Right cardiac atrium (tissue), 5 donors: ENCODE results near the gene CHDH. TPM values are rescaled to one million over a fixed set of nuclear protein-coding genes. Genes with fewer than 3 reads are reported as not detected.

Source experiments
- ATAC-seq, 2 donors: fragments of 200-7000 bp; cut with Tn5 transposase; one replicate each; pipeline versions ENCODE4 v1.8.0 to v1.9.1; 2020; ENCODE audit warnings: moderate library complexity in 2 of 2, mild to moderate bottlenecking in 1 of 2
- DNase-seq, 3 donors: peaks; one replicate each; pipeline ENCODE4 v3.0.0-alpha.2; 2020
- H3K27ac ChIP-seq: one replicate; pipeline ENCODE4 v1.5.1; 2013; ENCODE audit warnings: mild to moderate bottlenecking, low read length, control low read depth, moderate library complexity
- H3K27me3 ChIP-seq: one replicate; pipeline ENCODE4 v1.6.1; 2013; ENCODE audit not compliant: control insufficient read depth, insufficient read depth
- H3K4me1 ChIP-seq: one replicate; pipeline ENCODE4 v1.6.1; 2013; ENCODE audit warnings: low read length; ENCODE audit not compliant: control insufficient read depth, insufficient read depth
- H3K4me3 ChIP-seq: one replicate; pipeline ENCODE4 v1.5.1; 2013; ENCODE audit warnings: low read length, control low read depth
- H3K9me3 ChIP-seq: one replicate; pipeline ENCODE4 v1.6.1; 2013; ENCODE audit warnings: low read length; ENCODE audit not compliant: control insufficient read depth
- WGBS: extraction: QIAGEN DNeasy Blood & Tissue Kit; methylation state at CpG from one replicate; pipeline ENCODE4 v1.1.7; 2013; 5-methylcytosine and 5-hydroxymethylcytosine counted together
- intact Hi-C, 4 donors: fragments of 100-400 bp; cut with DNase I; formaldehyde crosslinking; loops; one replicate each; pipeline versions ENCODE4 v1.11.0 to v1.14.0; 2022 to 2023
- polyA plus RNA-seq: library from polyadenylated mRNA; stranded (reverse); fragments of 200-250 nt; gene quantifications from one replicate; pipeline ENCODE4 v1.2.3, GENCODE V29; 2013
- total RNA-seq, 4 donors: library from RNA; stranded (reverse); fragmentation: NEBNext Ultra II Directional; extraction: Animal tissue kit (Norgen Biotek cat#: 25700); gene quantifications; one replicate each; pipeline ENCODE4 v1.2.1, GENCODE V29; 2021
- donor health status: healthy with polysubstance abuse.
- donor health status: DM: no; HTN: yes; CAD: no.
- donor health status: DM: no; HTN: no; CAD: no.
- donor health status: DM: no; HTN: yes; CAD: no; lungs with severe emphysema.
- donor health status: DM: yes; HTN: yes; CAD: no.

Gene CHDH
- total and polyA plus RNA-seq, 5 donors, result 2.2 to 8.2 (median 6.0) TPM

- ATAC-seq (no peak), DNase-seq (no peak)
- H3K4me1 ChIP-seq, result no peaks in the 10 kb centered on the region
- no peak overlapping the region for H3K4me3 ChIP-seq
- WGBS, result 85% methylated on average over 8 of the region's 8 CpGs
- H3K27me3 ChIP-seq, result no peaks in the 10 kb centered on the region
- no peak overlapping the region for H3K27ac ChIP-seq
- intact Hi-C loops, result no loop called here
- no peaks in the 10 kb centered on the region for H3K9me3 ChIP-seq
These were observed 68.8 kb downstream of the CHDH start for GRCh38 chr3:53777468-53777867.

- no peaks in the 10 kb centered on the region for H3K27me3 ChIP-seq
- H3K27ac ChIP-seq, result no peak overlapping the region
- ATAC-seq (no peak), DNase-seq (no peak)
- H3K4me1 ChIP-seq, result no peaks in the 10 kb centered on the region
- no peaks in the 10 kb centered on the region for H3K9me3 ChIP-seq
- intact Hi-C loops, result no loop called here
- 51% methylated on average over 9 of the region's 9 CpGs for WGBS
- no peak overlapping the region for H3K4me3 ChIP-seq
These were observed 69.6 kb downstream of the CHDH start for GRCh38 chr3:53776494-53777101.

GRCh38 chr3:53775834-53776251 lies 70.4 kb downstream of the CHDH start:
- Histone ChIP-seq H3K4me1 (no peaks in the 10 kb centered on the region), H3K4me3 (no peak overlapping the region), H3K27ac (no peak overlapping the region), H3K9me3 (no peaks in the 10 kb centered on the region), H3K27me3 (no peaks in the 10 kb centered on the region)
- DNase-seq (no peak), ATAC-seq (no peak)
- 84% methylated on average over 5 of the region's 5 CpGs for WGBS
- intact Hi-C loops, result no loop called here

GRCh38 chr3:53775018-53775417 lies 71.2 kb downstream of the CHDH start:
- intact Hi-C loops, result no loop called here

DNA sequence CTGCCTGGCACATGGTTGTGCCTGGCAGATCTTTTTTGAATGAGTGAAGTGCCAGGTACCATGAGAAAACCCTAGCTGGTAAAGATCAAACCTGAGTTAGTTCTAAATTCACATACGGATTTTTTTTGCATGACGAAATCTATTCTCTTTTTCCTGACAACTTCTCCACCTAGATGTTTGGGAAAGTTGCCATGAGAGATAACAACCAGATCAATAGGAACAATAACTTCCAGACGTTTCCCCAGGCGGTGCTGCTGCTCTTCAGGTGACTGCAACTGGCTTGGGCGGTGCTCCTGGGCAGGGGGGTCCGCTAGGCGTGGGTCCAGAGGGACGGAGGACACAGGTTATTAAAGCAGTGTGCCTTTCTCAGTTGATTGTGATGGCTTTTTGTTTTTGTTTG lies 71.8 kb downstream of the CHDH start:
- Histone ChIP-seq H3K27me3 (no peaks in the 10 kb centered on the region), H3K9me3 (no peaks in the 10 kb centered on the region), H3K27ac (no peak overlapping the region), H3K4me1 (no peaks in the 10 kb centered on the region), H3K4me3 (no peak overlapping the region)
- 74% methylated on average over 8 of the region's 8 CpGs for WGBS
- no peak for ATAC-seq
- no peak for DNase-seq
- intact Hi-C loops, result no loop called here

More at GRCh38 chr3:53775018-53775417, 71.2 kb downstream of the CHDH start:
- WGBS, result 84% methylated on average over 5 of the region's 5 CpGs
- no peak overlapping the region for H3K4me3 ChIP-seq
- H3K27me3 ChIP-seq, result no peaks in the 10 kb centered on the region
- no peaks in the 10 kb centered on the region for H3K4me1 ChIP-seq
- no peak for DNase-seq
- H3K9me3 ChIP-seq, result no peaks in the 10 kb centered on the region
- no peak overlapping the region for H3K27ac ChIP-seq
- no peak for ATAC-seq

GRCh38 chr3:53773611-53774368 lies 72.4 kb downstream of the CHDH start:
- 52% methylated on average over 10 of the region's 10 CpGs for WGBS
- Histone ChIP-seq H3K27ac (no peak overlapping the region), H3K4me1 (no peaks in the 10 kb centered on the region), H3K9me3 (no peaks in the 10 kb centered on the region), H3K4me3 (no peak overlapping the region), H3K27me3 (no peaks in the 10 kb centered on the region)
- intact Hi-C loops, result no loop called here
- peak; percentile 43 to 48 for ATAC-seq
- DNase-seq, result no peak

DNA sequence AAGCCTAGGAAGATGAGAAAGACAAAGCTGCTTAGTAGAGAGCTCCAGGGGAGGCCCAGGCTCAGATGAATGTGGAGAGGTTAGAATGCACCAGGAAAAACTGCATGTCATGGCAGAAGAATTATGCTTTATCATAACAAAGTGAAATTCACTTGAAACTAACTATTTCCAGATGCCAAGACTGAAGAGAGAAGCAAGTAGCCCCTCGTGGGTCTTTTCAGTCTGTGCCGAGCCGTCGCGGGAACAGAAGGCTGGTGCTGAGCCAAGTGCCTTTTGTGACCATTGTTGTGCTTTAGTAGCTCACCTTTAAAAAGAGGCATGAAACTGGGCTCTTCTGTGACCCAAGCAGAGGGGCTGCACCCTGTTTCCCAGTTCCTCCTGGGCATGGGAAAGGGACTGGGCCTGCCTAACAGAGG lies 73.2 kb downstream of the CHDH start:
- DNase-seq (no peak), ATAC-seq (no peak)
- H3K9me3 ChIP-seq, result no peaks in the 10 kb centered on the region
- WGBS, result 53% methylated on average over 5 of the region's 5 CpGs
- intact Hi-C loops, result no loop called here
- H3K27ac ChIP-seq, result no peak overlapping the region
- no peak overlapping the region for H3K4me3 ChIP-seq
- H3K27me3 ChIP-seq, result no peaks in the 10 kb centered on the region
- H3K4me1 ChIP-seq, result no peaks in the 10 kb centered on the region

DNA sequence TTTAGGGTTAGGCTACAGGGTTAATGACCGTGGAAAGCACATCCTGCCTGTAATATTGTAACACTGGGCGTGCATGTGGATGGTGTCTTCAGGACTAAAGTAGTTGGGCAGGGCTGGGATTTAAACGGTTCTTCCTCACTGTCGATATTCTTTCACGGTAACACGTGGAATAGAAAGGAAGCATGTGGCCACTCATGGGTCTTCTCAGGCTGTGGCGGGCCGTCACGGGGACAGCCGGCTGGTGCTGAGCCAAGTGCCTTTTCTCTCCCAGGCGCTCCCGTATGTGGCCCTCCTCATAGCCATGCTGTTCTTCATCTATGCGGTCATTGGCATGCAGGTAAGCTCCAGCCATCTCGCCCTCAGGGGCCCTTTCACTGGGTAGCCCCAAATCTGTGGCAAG lies 73.7 kb downstream of the CHDH start:
- intact Hi-C loops, result no loop called here
- no peak for DNase-seq
- Histone ChIP-seq H3K4me1 (no peaks in the 10 kb centered on the region), H3K9me3 (no peaks in the 10 kb centered on the region), H3K27me3 (no peaks in the 10 kb centered on the region), H3K27ac (no peak overlapping the region), H3K4me3 (no peak overlapping the region)
- ATAC-seq, result no peak
- WGBS, result 81% methylated on average over 14 of the region's 14 CpGs

DNA sequence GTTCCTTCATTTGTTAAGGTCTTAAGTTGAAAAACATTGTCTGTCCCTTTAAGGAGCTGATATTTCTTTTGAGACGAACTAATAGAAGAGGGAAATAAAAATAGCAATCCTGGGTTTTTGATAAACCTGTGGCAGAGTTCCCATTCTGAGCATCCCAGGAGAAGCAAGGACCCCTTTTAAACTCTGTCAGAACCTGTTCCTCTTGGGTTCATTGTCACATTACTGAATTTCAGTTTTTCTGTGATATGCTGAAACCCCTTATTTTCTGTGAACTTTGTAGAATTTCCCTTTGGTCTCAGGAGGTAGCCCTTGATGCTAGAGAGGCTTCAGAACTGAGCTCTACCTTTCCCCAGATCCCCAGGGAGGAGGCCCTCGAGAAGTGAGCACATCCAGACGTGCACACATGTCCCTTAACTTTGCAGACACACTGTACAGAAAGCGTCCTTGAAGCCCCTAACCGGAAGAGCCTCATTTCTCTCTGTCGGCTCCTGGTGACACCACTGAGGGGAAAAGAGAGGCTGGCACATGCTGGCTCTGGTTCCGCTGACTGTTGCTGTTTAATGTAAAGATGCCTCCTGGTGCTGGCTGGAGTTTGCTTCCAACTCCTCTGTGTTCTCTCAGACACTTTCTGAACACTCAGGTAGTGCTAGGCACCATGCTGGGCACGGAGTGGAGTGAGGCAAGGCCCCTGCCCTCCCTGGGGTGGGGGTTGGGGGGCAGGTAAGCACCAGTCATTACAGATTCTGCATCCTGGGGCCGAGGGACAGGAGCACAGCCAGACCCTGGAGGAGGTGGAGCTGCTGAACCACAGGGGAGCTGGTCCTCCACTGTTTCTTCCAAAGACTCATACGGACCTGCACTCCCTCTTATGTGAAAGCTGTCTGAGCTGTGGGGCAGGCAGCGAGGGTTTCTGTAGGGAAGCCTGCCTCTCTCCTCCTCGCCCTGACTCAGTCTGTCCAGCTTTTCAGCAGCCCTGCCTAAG lies 77.5 kb downstream of the CHDH start:
- Histone ChIP-seq H3K9me3 (no peaks in the 10 kb centered on the region), H3K27me3 (no peaks in the 10 kb centered on the region), H3K4me1 (no peaks in the 10 kb centered on the region), H3K27ac (no peak overlapping the region), H3K4me3 (no peak overlapping the region)
- no peak for DNase-seq
- intact Hi-C loops, result no loop called here
- no peak for ATAC-seq
- whole genome bisulfite sequencing, result 55% methylated on average over 12 of the region's 12 CpGs

GRCh38 chr3:53766706-53767105 lies 79.5 kb downstream of the CHDH start:
- no peaks in the 10 kb centered on the region for H3K4me1 ChIP-seq
- 92% methylated on average over 7 of the region's 7 CpGs for WGBS
- no peaks in the 10 kb centered on the region for H3K9me3 ChIP-seq
- DNase-seq (no peak), ATAC-seq (no peak)
- H3K27me3 ChIP-seq, result no peaks in the 10 kb centered on the region
- H3K27ac ChIP-seq, result no peak overlapping the region
- intact Hi-C loops, result no loop called here
- H3K4me3 ChIP-seq, result no peak overlapping the region

- WGBS, result 83% methylated on average over 5 of the region's 5 CpGs
- H3K9me3 ChIP-seq, result no peaks in the 10 kb centered on the region
- no peak for ATAC-seq
These were observed 80.5 kb downstream of the CHDH start for GRCh38 chr3:53765753-53766152.

More at GRCh38 chr3:53765753-53766152, 80.5 kb downstream of the CHDH start:
- DNase-seq, result no peak
- Histone ChIP-seq H3K27me3 (no peaks in the 10 kb centered on the region), H3K4me3 (no peak overlapping the region), H3K4me1 (no peaks in the 10 kb centered on the region), H3K27ac (no peak overlapping the region)
- intact Hi-C loops, result no loop called here
